GM19240 (cell line): ENCODE results near the gene TNFRSF13B.
"Not testable (repeated sequence)": the region's sequence is repeated elsewhere in the genome, so short reads cannot be mapped to it uniquely, and the experiment has no call there.

Source experiments
- DNase-seq: peaks from one replicate; pipeline ENCODE4 v3.0.0; 2011; ENCODE audit warnings: low spot score; ENCODE audit not compliant: insufficient read length

The TNFRSF13B gene

GRCh38 chr17:16971458-16972338 lies at the start of gene TNFRSF13B:
TNFRSF13B (minus strand) TSS chr17:16972118; CDS start chr17:16972075, 43 bp downstream.
- DNase-seq = no peak

- no peak for DNase-seq
Measured at GRCh38 chr17:17021194-17021863, 49.4 kb upstream of the TNFRSF13B start.

DNA sequence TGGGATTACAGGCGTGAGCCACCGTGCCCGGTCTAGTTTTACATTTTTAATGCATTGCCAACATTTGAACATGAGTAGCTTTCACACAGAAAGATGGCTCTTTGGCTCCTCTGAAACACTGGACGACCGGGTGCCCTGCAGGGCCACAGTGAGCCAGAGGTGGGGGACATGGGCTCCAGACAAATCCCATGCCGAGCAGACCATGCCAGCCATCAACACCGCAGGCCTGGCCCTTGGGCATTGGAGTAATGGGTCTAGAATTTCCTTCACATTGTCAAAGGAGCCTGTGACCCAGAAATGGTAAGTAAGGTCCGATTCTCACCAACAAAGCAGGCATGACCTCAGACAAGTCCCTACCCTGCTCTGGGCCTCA lies 48.9 kb upstream of the TNFRSF13B start:
- no peak for DNase-seq

DNA sequence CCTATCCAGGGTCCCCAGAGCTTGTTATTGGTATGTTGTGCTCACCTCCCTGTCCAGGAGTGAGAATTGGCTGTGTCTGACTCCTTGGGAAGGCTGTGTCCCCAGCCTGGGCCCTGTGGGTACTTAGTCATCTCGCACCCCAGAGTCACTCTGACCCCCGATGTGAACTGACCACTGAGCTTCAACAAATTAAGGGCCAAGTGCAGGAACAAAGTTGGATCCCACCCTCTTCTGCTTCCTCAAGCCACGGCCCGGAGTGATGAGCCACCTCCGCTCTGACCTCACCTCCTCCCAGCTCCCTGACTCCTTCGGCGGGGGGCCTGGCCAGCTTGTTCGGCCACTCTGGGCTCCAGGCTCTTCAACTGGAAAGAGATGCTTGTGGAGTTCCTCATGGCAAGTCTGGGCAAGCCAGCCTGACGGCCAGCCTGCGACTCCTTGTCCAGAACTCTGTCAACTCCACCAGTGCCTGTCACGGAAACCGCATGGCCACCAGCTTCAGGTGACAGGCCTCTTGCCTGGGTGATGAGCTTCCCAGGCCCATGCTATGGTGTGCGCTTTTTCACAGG lies 48.1 kb upstream of the TNFRSF13B start:
- DNase-seq = no peak

GRCh38 chr17:17019430-17019762 lies 47.5 kb upstream of the TNFRSF13B start:
- no peak for DNase-seq

DNA sequence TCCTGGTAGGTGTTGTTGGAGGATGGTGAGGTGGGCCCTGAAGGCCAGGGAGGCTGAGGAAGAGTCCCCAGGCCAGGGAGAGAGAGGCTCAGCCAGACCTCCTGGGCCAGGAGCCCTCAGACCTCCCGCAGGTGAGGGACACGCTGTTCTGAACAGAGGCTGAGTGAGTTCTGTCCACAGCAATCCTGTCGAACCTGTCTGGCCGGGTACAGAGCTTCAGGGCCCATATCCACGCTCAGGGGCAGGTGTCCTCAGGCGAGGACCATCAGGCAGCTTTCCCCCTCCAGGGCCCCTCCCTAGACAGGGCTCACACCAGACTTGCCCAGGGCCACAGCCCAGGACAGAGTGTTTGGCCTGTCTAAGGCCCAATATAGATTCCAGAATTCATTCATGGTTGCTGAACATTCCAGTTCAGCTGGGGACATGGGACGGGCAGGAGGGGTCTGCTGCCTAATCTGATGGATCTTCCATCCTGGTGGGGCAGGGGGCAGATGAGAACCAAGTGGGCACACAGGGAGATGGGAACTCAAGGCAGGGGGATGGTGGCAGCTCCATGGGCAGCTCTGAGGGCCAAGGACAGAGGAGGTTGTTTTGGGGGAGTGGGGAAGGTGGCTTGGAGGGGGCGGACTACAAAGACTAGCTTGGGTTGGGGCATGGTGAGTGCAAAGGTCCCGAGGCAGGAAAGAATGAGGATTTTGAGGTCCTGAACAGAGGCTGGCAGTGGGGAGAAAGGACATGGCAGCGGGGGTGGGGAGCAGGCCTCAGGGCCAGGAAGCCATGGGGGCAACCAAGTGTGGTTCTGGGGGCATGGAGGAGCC lies 46.9 kb upstream of the TNFRSF13B start:
- DNase-seq = no peak

DNA sequence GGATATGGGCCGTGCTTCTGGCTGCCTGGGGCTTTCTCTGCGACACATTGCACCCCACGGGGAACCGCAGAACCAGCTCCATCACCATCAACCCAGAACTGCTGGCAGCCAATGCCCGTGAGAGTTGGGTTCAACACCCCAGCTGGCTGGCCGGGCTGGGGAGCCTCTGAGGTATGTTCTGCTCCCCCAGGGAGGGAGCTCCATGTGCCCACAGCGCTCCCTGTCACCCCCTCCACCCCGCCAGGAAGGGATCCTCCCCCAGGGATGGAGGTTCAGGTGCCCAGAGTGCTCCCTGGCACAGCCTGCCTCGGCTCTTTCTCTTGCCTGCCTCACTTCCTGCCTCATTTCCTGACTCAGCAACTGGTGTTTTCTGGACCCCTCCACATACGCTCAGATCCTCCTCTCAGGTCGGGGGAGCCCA lies 46.1 kb upstream of the TNFRSF13B start:
- no peak for DNase-seq

GRCh38 chr17:17017343-17018014 lies 45.6 kb upstream of the TNFRSF13B start:
- DNase-seq = no peak

DNA sequence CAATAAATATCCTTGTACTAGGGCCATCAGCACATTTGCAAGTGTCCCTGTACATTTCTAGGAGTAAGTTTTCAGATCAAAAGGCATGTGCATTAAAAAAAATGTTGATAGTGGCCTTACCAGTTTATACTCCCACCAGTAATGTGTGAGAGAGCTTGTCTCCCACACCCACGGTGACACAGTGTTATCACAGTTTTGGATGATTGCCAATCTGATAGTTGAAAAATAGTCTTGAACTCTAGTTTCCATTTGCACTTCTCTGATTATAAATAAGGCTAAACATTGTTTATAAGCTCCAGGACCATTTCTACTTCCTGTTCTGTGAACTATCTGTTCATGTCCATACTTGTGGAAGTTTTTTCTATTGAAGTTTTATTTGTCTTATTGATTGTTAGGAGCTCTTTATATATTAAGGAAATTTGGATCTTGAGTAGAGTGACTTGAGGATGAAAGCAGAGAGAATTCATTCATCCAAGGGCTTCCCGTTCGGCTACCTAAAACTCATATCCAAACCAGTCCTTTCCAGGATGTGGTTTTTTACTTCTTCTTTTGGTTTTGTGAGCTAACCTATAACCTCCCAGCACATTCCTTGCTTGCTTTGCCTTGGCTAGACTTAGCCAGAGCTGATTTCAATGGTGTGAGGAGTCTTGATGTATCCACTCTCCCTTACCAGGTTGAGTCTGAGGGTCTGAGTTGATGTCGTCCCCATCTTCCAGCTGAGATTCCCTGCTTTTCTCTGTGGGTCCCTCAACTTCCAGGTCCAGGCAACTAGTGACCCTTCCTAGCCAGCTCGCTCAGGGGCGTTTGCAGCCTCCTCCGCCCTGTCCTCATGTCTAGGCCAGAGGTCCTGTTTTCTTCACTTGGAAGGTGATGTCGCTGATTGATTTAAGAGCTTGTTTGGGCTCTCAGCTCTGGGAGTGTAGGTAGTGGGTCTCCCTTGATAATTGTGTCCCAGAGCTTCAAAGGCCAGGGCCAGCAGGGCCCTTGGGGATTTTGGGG lies 44.6 kb upstream of the TNFRSF13B start:
- DNase-seq = not testable (repeated sequence)

- DNase-seq = no peak
Measured at GRCh38 chr17:17015230-17015629, 43.3 kb upstream of the TNFRSF13B start.

GRCh38 chr17:17014748-17015124 lies 42.8 kb upstream of the TNFRSF13B start:
- not testable (repeated sequence) for DNase-seq

- DNase-seq = not testable (repeated sequence)
Measured at GRCh38 chr17:17013828-17014747, 42.2 kb upstream of the TNFRSF13B start.

DNA sequence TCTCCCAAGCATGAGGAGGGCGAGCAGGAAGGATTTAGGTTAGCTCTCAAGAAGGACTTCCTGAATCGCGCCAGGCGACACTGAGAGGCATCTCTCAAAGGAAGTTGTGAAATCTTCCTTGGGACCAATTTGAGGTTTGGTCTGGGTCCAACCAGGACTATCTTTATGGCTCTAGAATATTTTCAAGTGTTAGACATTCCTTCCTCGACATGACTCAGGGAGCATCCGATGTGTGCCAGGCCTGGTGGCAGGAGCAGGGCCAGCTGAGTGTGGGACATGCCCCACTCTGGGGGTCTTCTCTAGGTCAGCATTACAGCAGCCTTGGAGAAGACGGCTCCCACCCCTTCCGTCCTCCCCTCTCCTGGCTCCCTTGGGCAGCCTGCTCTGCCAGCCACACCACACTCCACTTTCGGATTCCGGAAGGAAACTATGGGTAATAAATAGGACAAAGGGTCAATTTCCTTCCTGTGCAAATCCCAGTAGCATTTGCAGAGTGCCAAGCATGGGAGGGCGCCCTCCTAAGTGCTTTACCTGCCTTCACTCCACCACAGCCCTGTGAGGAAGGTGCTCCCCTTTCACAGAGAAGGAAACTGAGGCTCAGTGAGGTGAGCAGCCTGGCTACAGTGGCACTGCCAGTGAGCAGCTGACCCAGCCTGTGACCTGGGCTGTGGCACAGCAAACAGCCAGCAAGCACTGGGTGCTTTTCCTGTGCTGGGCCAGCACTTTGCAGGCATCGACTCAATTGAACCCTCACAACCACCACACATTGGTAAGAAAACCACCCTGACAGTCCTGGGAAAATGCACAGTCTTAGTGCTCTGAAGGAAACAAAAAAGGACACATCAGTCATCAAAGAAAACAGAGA lies 39.4 kb upstream of the TNFRSF13B start:
- DNase-seq = not testable (repeated sequence)

GRCh38 chr17:17010545-17011034 lies 38.7 kb upstream of the TNFRSF13B start:
- DNase-seq = not testable (repeated sequence)

- not testable (repeated sequence) for DNase-seq
Measured at GRCh38 chr17:17009972-17010371, 38.1 kb upstream of the TNFRSF13B start.

DNA sequence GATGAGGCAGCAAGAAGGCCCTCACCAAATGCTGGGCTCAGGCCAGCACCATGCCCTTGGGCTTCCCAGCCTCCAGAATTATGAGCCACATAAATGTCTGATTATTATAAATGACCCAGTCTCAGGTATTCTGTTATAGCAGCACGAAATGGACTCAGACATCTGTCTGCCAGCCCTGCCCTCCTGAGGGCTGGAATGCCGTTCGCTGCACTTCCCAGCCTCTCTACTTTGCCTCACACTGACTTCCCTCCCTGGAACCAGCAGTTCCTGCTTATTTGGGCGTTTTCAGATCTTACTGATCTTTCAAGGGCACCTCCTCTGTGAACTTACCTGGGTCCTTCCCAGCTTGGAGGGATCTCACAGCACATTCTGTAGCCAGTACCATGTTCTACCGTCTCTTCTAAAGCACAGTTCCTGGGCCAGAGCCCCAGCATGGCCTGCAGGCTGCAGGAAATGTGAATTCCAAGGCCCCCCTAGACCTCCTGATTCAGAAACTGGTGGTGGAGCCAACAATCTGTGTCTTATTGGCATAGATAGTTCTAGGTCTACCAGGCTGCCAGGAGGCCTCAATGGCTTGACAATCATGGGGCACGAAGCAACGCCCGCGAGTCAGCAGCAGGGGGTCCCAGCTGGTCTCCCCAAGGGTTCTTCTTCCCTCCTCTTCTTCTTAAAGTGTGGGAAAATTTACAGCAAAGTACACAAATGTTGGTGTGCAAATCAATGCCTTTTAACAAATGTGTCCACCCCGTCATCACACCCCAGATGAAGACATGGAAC lies 36.9 kb upstream of the TNFRSF13B start:
- not testable (repeated sequence) for DNase-seq

GRCh38 chr17:17007891-17008290 lies 36.0 kb upstream of the TNFRSF13B start:
- not testable (repeated sequence) for DNase-seq
